ENCODE data around the gene ZFR2. TPM values are rescaled to one million over a fixed set of nuclear protein-coding genes. Genes with fewer than 3 reads are reported as not detected.

Gene ZFR2
- total and polyA plus RNA-seq, 2 of the 8 experiments (the other 6 are each of a cell fraction or from before 2014, with no cell fraction given): 14.5 to 28.4 TPM

- TF ChIP-seq RAD21 (IDR thresholded peaks at IDR 0.05 in 1 of 2, conservative IDR thresholded peaks at IDR 0.05 in 1 of 2; ENCODE audit: low read depth in 2 of 2, low read length in 2 of 2) (no peak), TAF7 (optimal IDR thresholded peaks at IDR 0.05; ENCODE audit: borderline replicate concordance, low read depth, low read length) (no peak), JUND (IDR thresholded peaks at IDR 0.05; ENCODE audit: low read length) (no peak), EP300 (IDR thresholded peaks at IDR 0.05; ENCODE audit: borderline replicate concordance in 1 of 2, low read depth in 2 of 2, low read length in 2 of 2) (no peak), BRCA1 (IDR thresholded peaks at IDR 0.05; ENCODE audit: low read depth, low read length) (no peak), MAX (IDR thresholded peaks at IDR 0.05) (no peak), ZNF274 (IDR thresholded peaks at IDR 0.05; ENCODE audit: borderline replicate concordance, extremely low read depth, low read length) (no peak)
These were observed 19.1 kb downstream of the ZFR2 start (continued) for GRCh38 chr19:3849787-3850186.

Data from H1 (cell line).